Ishikawa (cell line): ENCODE results near the gene CEMIP.
A peak's percentile ranks its signal among the peaks of the same experiment; 100 is the strongest.

Experiments
- CEBPB ChIP-seq: IDR thresholded peaks from 2 replicates; pipeline ENCODE4 v1.6.1; 2012
- CREB1 ChIP-seq: IDR thresholded peaks from 2 replicates; pipeline ENCODE4 v1.6.1; 2012; ENCODE audit warnings: low read depth
- EGR1 ChIP-seq: IDR thresholded peaks from 2 replicates; pipeline ENCODE4 v1.6.1; 2012
- EP300 ChIP-seq: IDR thresholded peaks from 2 replicates; pipeline ENCODE4 v1.6.1; 2012; ENCODE audit warnings: borderline replicate concordance
- FOXM1 ChIP-seq: IDR thresholded peaks from 2 replicates; pipeline ENCODE4 v1.6.1; 2012; ENCODE audit warnings: low read depth, borderline replicate concordance
- NFIC ChIP-seq: IDR thresholded peaks from 2 replicates; pipeline ENCODE4 v1.6.1; 2012
- RAD21 ChIP-seq: IDR thresholded peaks from 2 replicates; pipeline ENCODE4 v1.6.1; 2012; ENCODE audit warnings: low read depth
- TAF1 ChIP-seq: IDR thresholded peaks from 2 replicates; pipeline ENCODE4 v1.6.1; 2012; ENCODE audit warnings: low read depth, mild to moderate bottlenecking
- TCF12 ChIP-seq: IDR thresholded peaks from 2 replicates; pipeline ENCODE4 v1.6.1; 2012; ENCODE audit warnings: low read depth
- TEAD4 ChIP-seq: IDR thresholded peaks from 2 replicates; pipeline ENCODE4 v1.6.1; 2012
- YY1 ChIP-seq: IDR thresholded peaks from 2 replicates; pipeline ENCODE4 v1.6.1; 2012; ENCODE audit warnings: low read depth
- ZBTB7A ChIP-seq: IDR thresholded peaks from 2 replicates; pipeline ENCODE4 v1.6.1; 2012; ENCODE audit warnings: low read depth
- TF ChIP-seq, protein P1 (sequence below): IDR thresholded peaks from 2 replicates; pipeline ENCODE4 v1.6.1; 2012
- TF ChIP-seq, protein P2 (sequence below): IDR thresholded peaks from 2 replicates; pipeline ENCODE4 v1.6.1; 2012; ENCODE audit warnings: low read depth, mild to moderate bottlenecking
- TF ChIP-seq, protein P3 (sequence below): IDR thresholded peaks from 2 replicates; pipeline ENCODE4 v1.6.1; 2012

Gene CEMIP

GRCh38 chr15:80870366-80870765 is 91.2 kb downstream of the CEMIP start:
- no peak for TF ChIP-seq TAF1
- TF ChIP-seq TCF12, result no peak
- no peak for TF ChIP-seq CREB1
- no peak for TF ChIP-seq TEAD4
- no peak for TF ChIP-seq NFIC
- no peak for TF ChIP-seq RAD21
- no peak for TF ChIP-seq ZBTB7A
- TF ChIP-seq, protein P1, sequence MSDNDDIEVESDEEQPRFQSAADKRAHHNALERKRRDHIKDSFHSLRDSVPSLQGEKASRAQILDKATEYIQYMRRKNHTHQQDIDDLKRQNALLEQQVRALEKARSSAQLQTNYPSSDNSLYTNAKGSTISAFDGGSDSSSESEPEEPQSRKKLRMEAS, result no peak
- TF ChIP-seq CEBPB, result no peak
- no peak for TF ChIP-seq FOXM1
- no peak for TF ChIP-seq EGR1
- TF ChIP-seq YY1, result no peak

- TF ChIP-seq TAF1, result no peak
- no peak for TF ChIP-seq TCF12
- no peak for TF ChIP-seq CEBPB
Observed at GRCh38 chr15:80870893-80871292, 91.7 kb downstream of the CEMIP start.

DNA sequence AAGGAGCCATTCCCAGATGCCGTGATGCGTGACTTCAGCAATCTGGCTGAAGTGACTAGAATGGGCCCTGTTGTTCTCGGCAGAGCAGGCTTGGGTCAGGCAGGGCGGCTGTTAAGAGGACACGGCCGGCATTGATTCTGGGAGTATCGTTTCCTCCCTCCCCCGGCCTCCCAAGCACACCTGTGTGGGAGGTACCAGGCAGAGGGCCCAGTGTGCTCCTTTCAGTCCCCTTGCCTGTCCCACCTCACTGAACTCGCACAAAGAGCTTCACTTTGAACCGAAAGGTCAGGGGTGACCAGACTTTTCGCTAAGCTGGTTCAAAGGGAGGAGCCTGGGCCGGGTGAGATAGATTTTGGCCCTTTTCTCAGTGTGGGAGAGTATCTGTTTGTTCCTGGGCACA is 92.7 kb downstream of the CEMIP start:
- TF ChIP-seq RAD21 (no peak), EGR1 (0 out of 2 replicates have a peak, but pooled peaks have one; percentile 27), EP300 (peak; percentile 26; the same call in 1 of the 2 replicates), TCF12 (0 out of 2 replicates have a peak, but pooled peaks have one; percentile 36)
- TF ChIP-seq, protein P2, sequence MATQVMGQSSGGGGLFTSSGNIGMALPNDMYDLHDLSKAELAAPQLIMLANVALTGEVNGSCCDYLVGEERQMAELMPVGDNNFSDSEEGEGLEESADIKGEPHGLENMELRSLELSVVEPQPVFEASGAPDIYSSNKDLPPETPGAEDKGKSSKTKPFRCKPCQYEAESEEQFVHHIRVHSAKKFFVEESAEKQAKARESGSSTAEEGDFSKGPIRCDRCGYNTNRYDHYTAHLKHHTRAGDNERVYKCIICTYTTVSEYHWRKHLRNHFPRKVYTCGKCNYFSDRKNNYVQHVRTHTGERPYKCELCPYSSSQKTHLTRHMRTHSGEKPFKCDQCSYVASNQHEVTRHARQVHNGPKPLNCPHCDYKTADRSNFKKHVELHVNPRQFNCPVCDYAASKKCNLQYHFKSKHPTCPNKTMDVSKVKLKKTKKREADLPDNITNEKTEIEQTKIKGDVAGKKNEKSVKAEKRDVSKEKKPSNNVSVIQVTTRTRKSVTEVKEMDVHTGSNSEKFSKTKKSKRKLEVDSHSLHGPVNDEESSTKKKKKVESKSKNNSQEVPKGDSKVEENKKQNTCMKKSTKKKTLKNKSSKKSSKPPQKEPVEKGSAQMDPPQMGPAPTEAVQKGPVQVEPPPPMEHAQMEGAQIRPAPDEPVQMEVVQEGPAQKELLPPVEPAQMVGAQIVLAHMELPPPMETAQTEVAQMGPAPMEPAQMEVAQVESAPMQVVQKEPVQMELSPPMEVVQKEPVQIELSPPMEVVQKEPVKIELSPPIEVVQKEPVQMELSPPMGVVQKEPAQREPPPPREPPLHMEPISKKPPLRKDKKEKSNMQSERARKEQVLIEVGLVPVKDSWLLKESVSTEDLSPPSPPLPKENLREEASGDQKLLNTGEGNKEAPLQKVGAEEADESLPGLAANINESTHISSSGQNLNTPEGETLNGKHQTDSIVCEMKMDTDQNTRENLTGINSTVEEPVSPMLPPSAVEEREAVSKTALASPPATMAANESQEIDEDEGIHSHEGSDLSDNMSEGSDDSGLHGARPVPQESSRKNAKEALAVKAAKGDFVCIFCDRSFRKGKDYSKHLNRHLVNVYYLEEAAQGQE, result no peak
- TF ChIP-seq, protein P3, sequence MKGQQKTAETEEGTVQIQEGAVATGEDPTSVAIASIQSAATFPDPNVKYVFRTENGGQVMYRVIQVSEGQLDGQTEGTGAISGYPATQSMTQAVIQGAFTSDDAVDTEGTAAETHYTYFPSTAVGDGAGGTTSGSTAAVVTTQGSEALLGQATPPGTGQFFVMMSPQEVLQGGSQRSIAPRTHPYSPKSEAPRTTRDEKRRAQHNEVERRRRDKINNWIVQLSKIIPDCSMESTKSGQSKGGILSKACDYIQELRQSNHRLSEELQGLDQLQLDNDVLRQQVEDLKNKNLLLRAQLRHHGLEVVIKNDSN, result no peak

DNA sequence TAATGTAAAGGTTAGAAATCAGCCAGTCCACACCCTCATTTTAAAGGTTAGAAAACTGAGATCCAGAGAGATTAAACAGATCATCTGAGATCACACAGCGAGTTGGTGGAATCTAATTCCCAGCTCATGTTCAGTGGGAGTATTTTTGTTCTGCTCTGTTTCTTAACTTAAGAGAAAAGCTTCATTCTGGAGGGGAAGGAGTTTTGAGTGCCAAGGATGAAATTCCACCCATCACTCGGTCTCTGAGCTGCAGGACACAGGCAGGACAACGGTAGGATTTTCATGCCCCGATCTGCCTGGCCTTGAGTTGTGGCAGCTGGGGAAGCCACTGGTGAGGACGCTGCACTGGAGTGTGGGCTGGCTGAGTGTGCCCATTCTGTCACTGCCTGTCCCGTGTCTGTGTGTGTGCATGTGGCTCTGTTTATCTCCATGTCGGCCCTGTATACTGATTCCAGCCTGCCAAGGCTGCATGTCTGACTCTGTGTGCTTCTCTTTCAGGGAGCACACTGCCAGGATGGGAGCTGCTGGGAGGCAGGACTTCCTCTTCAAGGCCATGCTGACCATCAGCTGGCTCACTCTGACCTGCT is 94.3 kb downstream of the CEMIP start:
- TF ChIP-seq, protein P3, result no peak
- TF ChIP-seq RAD21 (no peak), FOXM1 (no peak), CEBPB (no peak), YY1 (no peak), ZBTB7A (no peak)
- TF ChIP-seq, protein P2, result no peak

GRCh38 chr15:80875568-80876347 is 96.6 kb downstream of the CEMIP start:
- TF ChIP-seq RAD21 (no peak), TAF1 (no peak), FOXM1 (no peak)

- TF ChIP-seq, protein P3, result no peak
- TF ChIP-seq NFIC (no peak), CEBPB (no peak), TEAD4 (no peak), RAD21 (no peak), CREB1 (no peak), YY1 (no peak), TAF1 (no peak), EP300 (no peak), TCF12 (no peak), FOXM1 (no peak), ZBTB7A (no peak)
- TF ChIP-seq, protein P1, result no peak
- TF ChIP-seq, protein P2, result no peak
Observed at GRCh38 chr15:80876348-80876674, 97.1 kb downstream of the CEMIP start.
